CD4-positive, alpha-beta memory T cell (primary cell): ENCODE measurements around the gene FAM217A. TPM values are rescaled to one million over a fixed set of nuclear protein-coding genes. Genes with fewer than 3 reads are reported as not detected.
"Not testable (repeated sequence)": the region's sequence is repeated elsewhere in the genome, so short reads cannot be mapped to it uniquely, and the experiment has no call there.

ENCODE experiments used
- CTCF ChIA-PET: fragments of 350-600 bp; sonication (Branson Sonifier 250); formaldehyde crosslinking; loops from one replicate; lab custom pipeline; 2021; ENCODE audit warnings: inconsistent platforms; ENCODE audit not compliant: partially characterized antibody; lab: Charles Lee
- POLR2A ChIA-PET: fragments of 350-600 bp; sonication (Branson Sonifier 250); formaldehyde crosslinking; loops from one replicate; lab custom pipeline; 2021; ENCODE audit not compliant: partially characterized antibody; lab: Charles Lee
- DNase-seq, 5 donors: peaks; one replicate each; pipeline versions ENCODE4 v3.0.0 to v3.0.0-alpha.2; 2020 to 2022; ENCODE audit warnings: mixed read lengths in 1 of 5
- H3K27ac ChIP-seq: one replicate; pipeline ENCODE4 v1.7.0; 2013; ENCODE audit warnings: low read depth, low read length
- H3K27me3 ChIP-seq: 2 replicates; pipeline ENCODE4 v1.7.0; 2013; ENCODE audit warnings: mild to moderate bottlenecking, low read length, moderate library complexity; ENCODE audit not compliant: insufficient read depth
- H3K36me3 ChIP-seq: 2 replicates; pipeline ENCODE4 v1.7.0; 2013; ENCODE audit warnings: mild to moderate bottlenecking, low read length, moderate library complexity; ENCODE audit not compliant: insufficient read depth
- H3K4me1 ChIP-seq: 2 replicates; pipeline ENCODE4 v1.7.0; 2013; ENCODE audit warnings: mild to moderate bottlenecking, low read length, moderate library complexity; ENCODE audit not compliant: insufficient read depth
- H3K4me3 ChIP-seq, 2 donors: one replicate each; pipeline ENCODE4 v1.7.0; 2013; ENCODE audit warnings: low read length in 2 of 2, mild to moderate bottlenecking in 1 of 2
- H3K9me3 ChIP-seq, 2 donors: one replicate each; pipeline ENCODE4 v1.7.0; 2013; ENCODE audit warnings: low read length in 2 of 2, control low read depth in 1 of 2; ENCODE audit not compliant: control insufficient read depth in 1 of 2
- H3K27ac Mint-ChIP-seq, 7 donors: one replicate each; pipeline ENCODE4 v1.8.0; 2020 to 2021; ENCODE audit warnings: mixed read lengths in 7 of 7, mild to moderate bottlenecking in 6 of 7, inconsistent platforms in 3 of 7, moderate library complexity in 3 of 7
- H3K27me3 Mint-ChIP-seq, 2 donors: one replicate each; pipeline ENCODE4 v1.8.0; 2020 to 2021; ENCODE audit warnings: mixed read lengths in 2 of 2
- H3K36me3 Mint-ChIP-seq, 2 donors: one replicate each; pipeline ENCODE4 v1.8.0; 2020 to 2021; ENCODE audit warnings: mixed read lengths in 2 of 2, inconsistent platforms in 1 of 2, mild to moderate bottlenecking in 1 of 2
- H3K4me1 Mint-ChIP-seq, 4 donors: one replicate each; pipeline ENCODE4 v1.8.0; 2020 to 2021; ENCODE audit warnings: mixed read lengths in 4 of 4, mild to moderate bottlenecking in 1 of 4
- H3K4me3 Mint-ChIP-seq, 8 donors: one replicate each; pipeline ENCODE4 v1.8.0; 2020 to 2021; ENCODE audit warnings: mixed read lengths in 8 of 8, mild to moderate bottlenecking in 7 of 8, moderate library complexity in 6 of 8, inconsistent platforms in 3 of 8
- H3K9me3 Mint-ChIP-seq, 8 donors: one replicate each; pipeline ENCODE4 v1.8.0; 2020 to 2021; ENCODE audit warnings: mixed read lengths in 8 of 8, mild to moderate bottlenecking in 5 of 8, inconsistent platforms in 3 of 8, moderate library complexity in 1 of 8
- intact Hi-C: fragments of 100-400 bp; cut with micrococcal nuclease; formaldehyde crosslinking; loops from one replicate; pipeline ENCODE4 v1.15.1; 2023
- polyA plus RNA-seq, 2 donors: library from polyadenylated mRNA; unstranded; fragments of 300-500 nt; fragmentation: Illumina TruSeq; gene quantifications; one replicate each; pipeline ENCODE4 v1.2.3, GENCODE V29; 2021
- total RNA-seq, 2 experiments: library from RNA; stranded (reverse); gene quantifications; one replicate each; pipeline ENCODE4 v1.2.3, GENCODE V29; 2021

Gene FAM217A
- total and polyA plus RNA-seq, 4 experiments from 2014 or later, result not detected

- H3K27ac Mint-ChIP-seq, result no peak overlapping the region
- no peak overlapping the region for H3K4me3 ChIP-seq
- H3K4me1 ChIP-seq, result no peaks in the 10 kb centered on the region
- H3K4me3 Mint-ChIP-seq, result no peak overlapping the region
- DNase-seq, result no peak
- POLR2A ChIA-PET, result no interaction called here
- no peaks in the 10 kb centered on the region for H3K4me1 Mint-ChIP-seq
- no peaks in the 10 kb centered on the region for H3K36me3 ChIP-seq
- no peaks in the 10 kb centered on the region for H3K27me3 ChIP-seq
- no peaks in the 10 kb centered on the region for H3K36me3 Mint-ChIP-seq
- CTCF ChIA-PET, result no interaction called here
- H3K9me3 Mint-ChIP-seq, result no peaks in the 10 kb centered on the region
- intact Hi-C loops, result no loop called here
- peaks cover 0 to 4% of the 10 kb centered on the region in 2 donors for H3K27me3 Mint-ChIP-seq
- H3K9me3 ChIP-seq, result no peaks in the 10 kb centered on the region
- H3K27ac ChIP-seq, result no peak overlapping the region
These were observed 25.0 kb upstream of the FAM217A start for GRCh38 chr6:4103929-4104328.

GRCh38 chr6:4102687-4103244, 23.8 kb upstream of the FAM217A start:
- no peak overlapping the region for H3K4me3 Mint-ChIP-seq
- no peaks in the 10 kb centered on the region for H3K27me3 ChIP-seq
- no peak for DNase-seq
- H3K9me3 ChIP-seq, result no peaks in the 10 kb centered on the region
- H3K27me3 Mint-ChIP-seq, result peaks cover 0 to 5% of the 10 kb centered on the region in 2 donors
- H3K27ac Mint-ChIP-seq, result no peak overlapping the region
- no peaks in the 10 kb centered on the region for H3K9me3 Mint-ChIP-seq
- H3K4me1 Mint-ChIP-seq, result no peaks in the 10 kb centered on the region
- intact Hi-C loops, result no loop called here
- ChIA-PET POLR2A (no interaction called here), CTCF (no interaction called here)
- H3K27ac ChIP-seq, result no peak overlapping the region
- H3K4me3 ChIP-seq, result no peak overlapping the region
- H3K4me1 ChIP-seq, result no peaks in the 10 kb centered on the region
- no peaks in the 10 kb centered on the region for H3K36me3 ChIP-seq
- H3K36me3 Mint-ChIP-seq, result no peaks in the 10 kb centered on the region

GRCh38 chr6:4101298-4101697, 22.4 kb upstream of the FAM217A start:
- Mint-ChIP-seq H3K4me3 (no peak overlapping the region), H3K36me3 (no peaks in the 10 kb centered on the region)
- intact Hi-C loops, result no loop called here

DNA sequence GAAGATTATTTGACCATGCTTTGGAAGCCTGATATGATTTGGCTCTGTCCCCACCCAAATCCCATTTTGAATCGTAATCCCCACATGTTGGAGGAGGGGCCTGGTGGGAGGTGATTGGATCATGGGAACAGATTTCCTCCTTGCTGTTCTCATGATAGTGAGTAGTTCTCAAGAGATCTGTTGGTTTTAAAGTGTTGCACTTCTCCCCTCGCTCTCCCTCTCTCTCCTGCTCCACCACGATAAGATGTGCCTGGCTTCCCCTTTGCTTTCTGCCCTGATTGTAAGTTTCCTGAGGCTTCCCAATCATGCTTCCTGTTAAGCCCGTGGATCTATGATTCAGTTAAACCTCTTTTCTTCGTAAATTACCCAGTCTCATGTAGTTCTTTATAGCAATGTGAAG, 21.7 kb upstream of the FAM217A start:
- Mint-ChIP-seq H3K9me3 (no peaks in the 10 kb centered on the region), H3K27me3 (peaks cover 0 to 5% of the 10 kb centered on the region in 2 donors), H3K36me3 (no peaks in the 10 kb centered on the region), H3K4me1 (no peaks in the 10 kb centered on the region), H3K27ac (peak overlapping the region in 1 of 7 donors; percentile 0), H3K4me3 (no peak overlapping the region)
- Histone ChIP-seq H3K27ac (no peak overlapping the region), H3K27me3 (no peaks in the 10 kb centered on the region), H3K4me1 (no peaks in the 10 kb centered on the region), H3K36me3 (no peaks in the 10 kb centered on the region), H3K9me3 (no peaks in the 10 kb centered on the region), H3K4me3 (no peak overlapping the region)
- no peak for DNase-seq
- intact Hi-C loops, result no loop called here
- POLR2A ChIA-PET, result no interaction called here
- CTCF ChIA-PET, result no interaction called here

More at GRCh38 chr6:4101298-4101697, 22.4 kb upstream of the FAM217A start:
- Histone ChIP-seq H3K36me3 (no peaks in the 10 kb centered on the region), H3K27ac (no peak overlapping the region), H3K4me3 (no peak overlapping the region), H3K9me3 (no peaks in the 10 kb centered on the region), H3K27me3 (no peaks in the 10 kb centered on the region), H3K4me1 (no peaks in the 10 kb centered on the region)
- no peaks in the 10 kb centered on the region for H3K4me1 Mint-ChIP-seq
- peaks cover 0 to 5% of the 10 kb centered on the region in 2 donors for H3K27me3 Mint-ChIP-seq
- ChIA-PET POLR2A (no interaction called here), CTCF (no interaction called here)
- no peaks in the 10 kb centered on the region for H3K9me3 Mint-ChIP-seq
- no peak for DNase-seq
- no peak overlapping the region for H3K27ac Mint-ChIP-seq

DNA sequence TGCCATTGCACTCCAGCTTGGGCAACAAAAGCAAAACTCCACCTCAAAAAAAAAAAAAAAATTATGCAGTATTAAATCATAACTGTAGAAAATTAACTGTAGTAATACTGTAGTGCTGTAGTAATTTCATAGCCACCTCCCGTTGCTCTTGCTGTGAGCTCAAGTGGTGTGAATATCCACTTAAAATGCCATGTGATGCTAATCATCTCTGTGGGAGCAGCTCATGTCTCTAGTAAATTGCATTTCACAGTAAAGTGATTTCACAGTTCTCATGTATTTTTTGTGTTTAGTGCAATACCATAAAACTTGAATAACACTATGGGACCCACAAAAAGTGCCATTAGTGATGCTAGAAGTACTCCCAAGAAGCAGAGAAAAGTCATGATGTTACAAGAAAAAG, 14.4 kb upstream of the FAM217A start:
- Histone ChIP-seq H3K36me3 (no peaks in the 10 kb centered on the region), H3K27ac (no peak overlapping the region), H3K4me3 (no peak overlapping the region), H3K27me3 (no peaks in the 10 kb centered on the region), H3K4me1 (no peaks in the 10 kb centered on the region), H3K9me3 (no peaks in the 10 kb centered on the region)
- intact Hi-C loops, result no loop called here
- no peak for DNase-seq
- H3K9me3 Mint-ChIP-seq, result no peaks in the 10 kb centered on the region
- ChIA-PET POLR2A (no interaction called here), CTCF (no interaction called here)
- H3K36me3 Mint-ChIP-seq, result no peaks in the 10 kb centered on the region
- H3K4me1 Mint-ChIP-seq, result no peaks in the 10 kb centered on the region
- H3K27me3 Mint-ChIP-seq, result no peaks in the 10 kb centered on the region
- no peak overlapping the region for H3K27ac Mint-ChIP-seq
- H3K4me3 Mint-ChIP-seq, result no peak overlapping the region

DNA sequence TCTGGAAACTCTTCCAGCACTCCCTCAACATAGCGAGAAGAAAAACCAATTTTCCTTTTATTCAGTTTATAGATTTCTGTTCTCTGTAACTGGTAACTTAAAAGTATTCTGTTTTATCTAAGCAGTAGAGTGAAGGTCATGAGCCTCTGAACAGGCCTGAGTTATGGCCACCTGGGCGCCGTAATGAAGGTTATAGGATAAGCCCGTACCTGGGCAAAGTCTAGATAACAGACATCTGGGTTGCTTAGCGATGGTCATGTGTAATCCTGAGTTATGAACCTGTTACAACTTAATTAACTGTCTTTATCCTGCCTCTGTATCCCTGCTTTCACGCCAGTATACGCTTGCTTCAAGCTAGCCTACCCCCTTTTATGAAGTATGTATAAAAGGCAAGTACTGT, 13.0 kb upstream of the FAM217A start:
- ChIA-PET POLR2A (no interaction called here), CTCF (interaction anchor here (1.0 kb wide), 1 partner anchor 64 kb away, joined by 3 read pairs; no protein-coding TSS in a partner anchor)
- intact Hi-C loops, result no loop called here
- no peak overlapping the region for H3K4me3 ChIP-seq
- DNase-seq, result no peak
- Mint-ChIP-seq H3K36me3 (no peaks in the 10 kb centered on the region), H3K4me3 (no peak overlapping the region), H3K9me3 (no peaks in the 10 kb centered on the region), H3K4me1 (no peaks in the 10 kb centered on the region), H3K27ac (no peak overlapping the region), H3K27me3 (no peaks in the 10 kb centered on the region)
- H3K36me3 ChIP-seq, result no peaks in the 10 kb centered on the region
- no peak overlapping the region for H3K27ac ChIP-seq
- no peaks in the 10 kb centered on the region for H3K27me3 ChIP-seq
- no peaks in the 10 kb centered on the region for H3K4me1 ChIP-seq
- H3K9me3 ChIP-seq, result no peaks in the 10 kb centered on the region

GRCh38 chr6:4090043-4090442, 11.1 kb upstream of the FAM217A start:
- H3K4me1 Mint-ChIP-seq, DNase-seq, H3K27ac Mint-ChIP-seq, H3K9me3 Mint-ChIP-seq, H3K36me3 Mint-ChIP-seq, H3K27me3 Mint-ChIP-seq, H3K27ac ChIP-seq, H3K4me1 ChIP-seq, intact Hi-C loops, H3K4me3 ChIP-seq, POLR2A ChIA-PET, H3K27me3 ChIP-seq, H3K36me3 ChIP-seq, CTCF ChIA-PET, H3K4me3 Mint-ChIP-seq, H3K9me3 ChIP-seq: not testable (repeated sequence)

DNA sequence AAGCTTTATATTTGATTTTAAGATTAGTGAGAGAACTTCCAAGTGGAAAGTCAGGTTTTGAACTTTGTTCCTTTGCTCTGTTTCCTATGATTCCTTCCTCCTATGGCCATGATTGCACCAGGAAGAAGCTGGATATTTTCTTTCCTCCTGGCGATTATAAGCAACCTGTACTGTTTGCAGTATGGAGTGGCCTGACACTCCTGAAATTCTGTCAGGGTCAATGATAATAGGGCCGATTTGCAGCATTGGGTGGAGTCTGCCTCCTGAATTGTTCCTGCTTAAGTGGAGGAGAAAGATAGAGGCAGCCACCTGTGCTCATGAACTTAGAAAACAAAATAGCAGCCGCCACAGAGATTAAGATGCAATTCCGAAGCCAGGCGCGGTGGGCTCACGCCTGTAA, 9.8 kb upstream of the FAM217A start:
- intact Hi-C loops, result no loop called here
- no peaks in the 10 kb centered on the region for H3K4me1 Mint-ChIP-seq
- no peak for DNase-seq
- POLR2A ChIA-PET, result no interaction called here
- Histone ChIP-seq H3K36me3 (no peaks in the 10 kb centered on the region), H3K4me1 (no peaks in the 10 kb centered on the region), H3K27me3 (no peaks in the 10 kb centered on the region), H3K4me3 (no peak overlapping the region), H3K27ac (no peak overlapping the region), H3K9me3 (no peaks in the 10 kb centered on the region)
- H3K36me3 Mint-ChIP-seq, result no peaks in the 10 kb centered on the region
- no peaks in the 10 kb centered on the region for H3K9me3 Mint-ChIP-seq
- H3K4me3 Mint-ChIP-seq, result no peak overlapping the region
- no peak overlapping the region for H3K27ac Mint-ChIP-seq
- peaks cover 0 to 2% of the 10 kb centered on the region in 2 donors for H3K27me3 Mint-ChIP-seq
- CTCF ChIA-PET, result no interaction called here
